Sigmoid colon (tissue), 4 donors: ENCODE data around the gene PDE4D.

Source experiments
- EP300 ChIP-seq, 4 donors: sonication (generic); formaldehyde crosslinking; IDR thresholded peaks; one replicate each; pipeline ENCODE4 v1.6.1; 2017; ENCODE audit warnings: antibody characterized with exemption in 4 of 4
- TF ChIP-seq, protein P1 (sequence below), 4 experiments: fragments of 450-650 bp in 3 of 4; fragments of 200-600 bp in 1 of 4; IDR thresholded peaks; one replicate each; pipeline ENCODE4 v1.5.1; 2016 to 2019; ENCODE audit warnings: antibody characterized with exemption in 4 of 4, mild to moderate bottlenecking in 3 of 4, moderate library complexity in 2 of 4

GRCh38 chr5:59036274-59036961 lies 857.1 kb downstream of the PDE4D start:
- TF ChIP-seq, protein P1, sequence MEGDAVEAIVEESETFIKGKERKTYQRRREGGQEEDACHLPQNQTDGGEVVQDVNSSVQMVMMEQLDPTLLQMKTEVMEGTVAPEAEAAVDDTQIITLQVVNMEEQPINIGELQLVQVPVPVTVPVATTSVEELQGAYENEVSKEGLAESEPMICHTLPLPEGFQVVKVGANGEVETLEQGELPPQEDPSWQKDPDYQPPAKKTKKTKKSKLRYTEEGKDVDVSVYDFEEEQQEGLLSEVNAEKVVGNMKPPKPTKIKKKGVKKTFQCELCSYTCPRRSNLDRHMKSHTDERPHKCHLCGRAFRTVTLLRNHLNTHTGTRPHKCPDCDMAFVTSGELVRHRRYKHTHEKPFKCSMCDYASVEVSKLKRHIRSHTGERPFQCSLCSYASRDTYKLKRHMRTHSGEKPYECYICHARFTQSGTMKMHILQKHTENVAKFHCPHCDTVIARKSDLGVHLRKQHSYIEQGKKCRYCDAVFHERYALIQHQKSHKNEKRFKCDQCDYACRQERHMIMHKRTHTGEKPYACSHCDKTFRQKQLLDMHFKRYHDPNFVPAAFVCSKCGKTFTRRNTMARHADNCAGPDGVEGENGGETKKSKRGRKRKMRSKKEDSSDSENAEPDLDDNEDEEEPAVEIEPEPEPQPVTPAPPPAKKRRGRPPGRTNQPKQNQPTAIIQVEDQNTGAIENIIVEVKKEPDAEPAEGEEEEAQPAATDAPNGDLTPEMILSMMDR (IDR thresholded peaks at IDR 0.05), result no peak
- peak in 2 of 4 donors; percentile 44 to 78 for TF ChIP-seq EP300 (IDR thresholded peaks at IDR 0.05)
